Upper lobe of right lung (tissue), 1 donor: ENCODE data around the gene ARHGAP23. TPM values are rescaled to one million over a fixed set of nuclear protein-coding genes. Genes with fewer than 3 reads are reported as not detected.

Experiments used
- ATAC-seq: fragments of 200-7000 bp; cut with Tn5 transposase; one replicate; pipeline ENCODE4 v1.9.1; 2020; ENCODE audit warnings: mild to moderate bottlenecking, moderate library complexity
- DNase-seq: peaks from one replicate; pipeline ENCODE4 v3.0.0-alpha.2; 2020
- H3K27ac ChIP-seq: fragments of 200-600 bp; one replicate; pipeline ENCODE4 v1.8.0; 2022
- H3K27me3 ChIP-seq: fragments of 200-600 bp; one replicate; pipeline ENCODE4 v1.8.0; 2022; ENCODE audit warnings: mild to moderate bottlenecking
- H3K36me3 ChIP-seq: fragments of 200-600 bp; one replicate; pipeline ENCODE4 v1.8.0; 2022
- H3K4me1 ChIP-seq: fragments of 200-600 bp; one replicate; pipeline ENCODE4 v1.8.0; 2022
- H3K4me3 ChIP-seq: fragments of 200-600 bp; one replicate; pipeline ENCODE4 v1.8.0; 2022; ENCODE audit warnings: mild to moderate bottlenecking
- H3K9me3 ChIP-seq: fragments of 200-600 bp; one replicate; pipeline ENCODE4 v1.8.0; 2022
- CTCF ChIP-seq: fragments of 200-600 bp; IDR thresholded peaks from one replicate; pipeline ENCODE4 v1.8.0; 2022; ENCODE audit warnings: antibody characterized with exemption
- intact Hi-C: fragments of 100-400 bp; cut with DNase I; formaldehyde crosslinking; loops from one replicate; pipeline ENCODE4 v1.11.0; 2022
- total RNA-seq: library from RNA; stranded (reverse); fragmentation: NEBNext Ultra II Directional; extraction: Animal tissue kit (Norgen Biotek cat#: 25700); gene quantifications from one replicate; pipeline ENCODE4 v1.2.1, GENCODE V29; 2021
- donor health status: DM: no; HTN: yes; CAD: no; lungs with severe emphysema.

Gene ARHGAP23
- total RNA-seq, 1 donor from 2014 or later = 85.1 TPM

- Histone ChIP-seq H3K9me3 (no peaks in the 10 kb centered on the region), H3K4me1 (peaks cover 25% of the 10 kb centered on the region), H3K4me3 (no peak overlapping the region), H3K27me3 (peaks cover 3% of the 10 kb centered on the region), H3K27ac (no peak overlapping the region), H3K36me3 (no peaks in the 10 kb centered on the region)
- intact Hi-C loops = no loop called here
- no peak for TF ChIP-seq CTCF
- DNase-seq (no peak), ATAC-seq (no peak)
Measured at GRCh38 chr17:38554430-38555350, 126.4 kb downstream of the ARHGAP23 start.

GRCh38 chr17:38556239-38556638, 128.0 kb downstream of the ARHGAP23 start:
- DNase-seq = no peak
- ATAC-seq = no peak

GRCh38 chr17:38557396-38557795, 129.1 kb downstream of the ARHGAP23 start:
- Histone ChIP-seq H3K27ac (peak overlapping the region; percentile 58), H3K36me3 (no peaks in the 10 kb centered on the region), H3K4me3 (peak overlapping the region; percentile 46), H3K4me1 (peaks cover 31% of the 10 kb centered on the region), H3K9me3 (no peaks in the 10 kb centered on the region), H3K27me3 (peaks cover 30% of the 10 kb centered on the region)
- DNase-seq (no peak), ATAC-seq (no peak)
- intact Hi-C loops = no loop called here
- TF ChIP-seq CTCF = no peak

More at GRCh38 chr17:38556239-38556638, 128.0 kb downstream of the ARHGAP23 start:
- no peak for TF ChIP-seq CTCF
- Histone ChIP-seq H3K4me1 (peaks cover 31% of the 10 kb centered on the region), H3K36me3 (no peaks in the 10 kb centered on the region), H3K27ac (no peak overlapping the region), H3K27me3 (peaks cover 18% of the 10 kb centered on the region), H3K9me3 (no peaks in the 10 kb centered on the region), H3K4me3 (no peak overlapping the region)
- intact Hi-C loops = no loop called here

- no peaks in the 10 kb centered on the region for H3K9me3 ChIP-seq
- peak; percentile 92 for TF ChIP-seq CTCF
- H3K4me1 ChIP-seq = peaks cover 31% of the 10 kb centered on the region
- H3K4me3 ChIP-seq = peak overlapping the region; percentile 46
- ATAC-seq (peak; percentile 93), DNase-seq (peak; percentile 97)
- intact Hi-C loops = no loop called here
- H3K27ac ChIP-seq = peak overlapping the region; percentile 58
- H3K36me3 ChIP-seq = no peaks in the 10 kb centered on the region
- H3K27me3 ChIP-seq = peaks cover 37% of the 10 kb centered on the region
Measured at GRCh38 chr17:38557836-38558727, 129.8 kb downstream of the ARHGAP23 start.

GRCh38 chr17:38558728-38559050, 130.4 kb downstream of the ARHGAP23 start:
- TF ChIP-seq CTCF = no peak
- Histone ChIP-seq H3K4me1 (peaks cover 31% of the 10 kb centered on the region), H3K9me3 (no peaks in the 10 kb centered on the region), H3K27ac (no peak overlapping the region), H3K4me3 (peak overlapping the region; percentile 46), H3K27me3 (peaks cover 43% of the 10 kb centered on the region), H3K36me3 (no peaks in the 10 kb centered on the region)
- intact Hi-C loops = no loop called here
- ATAC-seq (no peak), DNase-seq (no peak)
